ENCODE results near the gene PWWP2B. TPM values are rescaled to one million over a fixed set of nuclear protein-coding genes. Genes with fewer than 3 reads are reported as not detected.

Gene PWWP2B
- total and polyA plus RNA-seq, 9 of the 15 experiments (the other 6 are each of a cell fraction or from before 2014, with no cell fraction given) = 0.07 to 9.2 (median 1.6) TPM; not detected in 1

- no peak for TF ChIP-seq ZBTB40 (IDR thresholded peaks at IDR 0.05)
- TF ChIP-seq ZBTB40 (CRISPR knock-in tag; IDR thresholded peaks at IDR 0.05) = no peak
- TF ChIP-seq BMI1 (IDR thresholded peaks at IDR 0.05; ENCODE audit: low read length) = no peak
- no peak for TF ChIP-seq GTF2A2 (tag; IDR thresholded peaks at IDR 0.05)
- TF ChIP-seq EHMT2 (IDR thresholded peaks at IDR 0.05) = no peak
- TF ChIP-seq MCM2 (IDR thresholded peaks at IDR 0.05; ENCODE audit: low read depth) = no peak
- TF ChIP-seq ZNF277 (CRISPR knock-in tag; IDR thresholded peaks at IDR 0.05; ENCODE audit: borderline replicate concordance) = no peak
- no peak; the same call in 1 of the 2 replicates for TF ChIP-seq MAX (CRISPR knock-in tag; IDR thresholded peaks at IDR 0.05)
- TF ChIP-seq BRF1 (IDR thresholded peaks at IDR 0.05; ENCODE audit: borderline replicate concordance, extremely low read depth, insufficient read length) = no peak
- no peak for TF ChIP-seq CEBPZ (IDR thresholded peaks at IDR 0.05; ENCODE audit: borderline replicate concordance, low read depth, low read length)
- no peak for TF ChIP-seq ZNF695 (CRISPR knock-in tag; IDR thresholded peaks at IDR 0.05)
- TF ChIP-seq ZNF133 (CRISPR knock-in tag; IDR thresholded peaks at IDR 0.05) = no peak
Observed at GRCh38 chr10:132425029-132425756, 28.2 kb downstream of the PWWP2B start (continued).

Measured in K562 (cell line).